ENCODE results near the gene TSR3. TPM values are rescaled to one million over a fixed set of nuclear protein-coding genes. Genes with fewer than 3 reads are reported as not detected.

Gene TSR3
- total and polyA plus RNA-seq, 9 donors = 6.3 to 74.6 (median 40.7) TPM

DNA sequence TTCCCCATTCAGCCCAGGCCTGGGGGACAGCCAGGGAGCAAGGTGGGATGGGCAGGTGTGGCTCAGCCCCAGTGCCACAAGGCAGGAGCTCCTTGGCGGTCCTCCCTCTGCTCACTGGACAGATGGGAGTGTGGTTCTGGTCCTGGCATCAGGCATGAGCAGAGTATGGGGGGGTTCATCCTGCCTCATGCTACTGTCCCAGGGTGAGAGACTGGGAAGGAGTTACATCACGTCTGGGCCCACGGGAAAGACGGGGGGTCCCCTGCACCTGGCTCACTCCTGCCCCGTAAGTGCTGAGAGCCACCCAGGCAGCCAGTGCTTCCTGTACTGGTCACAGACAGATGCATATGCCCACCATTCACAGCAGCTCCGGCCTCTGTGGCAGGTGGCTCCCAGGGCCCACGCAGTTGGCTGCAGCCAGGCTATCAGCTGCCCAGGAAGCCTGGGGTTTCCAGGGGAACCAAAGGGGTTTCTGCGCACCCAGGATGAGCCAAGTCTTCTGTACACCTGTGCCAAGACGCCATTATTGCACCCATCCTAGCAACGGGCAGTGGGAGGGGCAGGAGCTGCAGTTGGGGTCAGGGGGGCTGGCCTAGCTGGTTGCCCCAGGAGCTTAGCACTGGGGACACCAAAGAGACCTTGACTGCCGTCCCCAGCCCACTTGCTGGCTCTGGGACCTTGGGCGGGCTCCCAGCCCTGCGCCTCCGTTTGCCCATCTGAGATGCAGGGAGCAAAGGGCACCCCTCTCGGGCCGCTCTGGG lies 16.3 kb downstream of the TSR3 start:
- H3K4me3 ChIP-seq = no peak overlapping the region
- intact Hi-C loops (cut with DNase I) = no loop called here
- 39 to 47% (median 40%) methylated on average over 13 to 16 of the region's 16 CpGs for WGBS, 3 donors
- no peak for DNase-seq
- TF ChIP-seq, protein P1, sequence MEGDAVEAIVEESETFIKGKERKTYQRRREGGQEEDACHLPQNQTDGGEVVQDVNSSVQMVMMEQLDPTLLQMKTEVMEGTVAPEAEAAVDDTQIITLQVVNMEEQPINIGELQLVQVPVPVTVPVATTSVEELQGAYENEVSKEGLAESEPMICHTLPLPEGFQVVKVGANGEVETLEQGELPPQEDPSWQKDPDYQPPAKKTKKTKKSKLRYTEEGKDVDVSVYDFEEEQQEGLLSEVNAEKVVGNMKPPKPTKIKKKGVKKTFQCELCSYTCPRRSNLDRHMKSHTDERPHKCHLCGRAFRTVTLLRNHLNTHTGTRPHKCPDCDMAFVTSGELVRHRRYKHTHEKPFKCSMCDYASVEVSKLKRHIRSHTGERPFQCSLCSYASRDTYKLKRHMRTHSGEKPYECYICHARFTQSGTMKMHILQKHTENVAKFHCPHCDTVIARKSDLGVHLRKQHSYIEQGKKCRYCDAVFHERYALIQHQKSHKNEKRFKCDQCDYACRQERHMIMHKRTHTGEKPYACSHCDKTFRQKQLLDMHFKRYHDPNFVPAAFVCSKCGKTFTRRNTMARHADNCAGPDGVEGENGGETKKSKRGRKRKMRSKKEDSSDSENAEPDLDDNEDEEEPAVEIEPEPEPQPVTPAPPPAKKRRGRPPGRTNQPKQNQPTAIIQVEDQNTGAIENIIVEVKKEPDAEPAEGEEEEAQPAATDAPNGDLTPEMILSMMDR (IDR thresholded peaks at IDR 0.05) = no peak
- TF ChIP-seq EP300 (IDR thresholded peaks at IDR 0.05) (no peak), POLR2A (IDR thresholded peaks at IDR 0.05) (no peak)
- H3K27ac ChIP-seq = no peak overlapping the region
- no peaks in the 10 kb centered on the region for H3K4me1 ChIP-seq (ENCODE audit: insufficient read depth)
- H3K9me3 ChIP-seq = no peaks in the 10 kb centered on the region
- H3K36me3 ChIP-seq = no peaks in the 10 kb centered on the region
- no peaks in the 10 kb centered on the region for H3K27me3 ChIP-seq

DNA sequence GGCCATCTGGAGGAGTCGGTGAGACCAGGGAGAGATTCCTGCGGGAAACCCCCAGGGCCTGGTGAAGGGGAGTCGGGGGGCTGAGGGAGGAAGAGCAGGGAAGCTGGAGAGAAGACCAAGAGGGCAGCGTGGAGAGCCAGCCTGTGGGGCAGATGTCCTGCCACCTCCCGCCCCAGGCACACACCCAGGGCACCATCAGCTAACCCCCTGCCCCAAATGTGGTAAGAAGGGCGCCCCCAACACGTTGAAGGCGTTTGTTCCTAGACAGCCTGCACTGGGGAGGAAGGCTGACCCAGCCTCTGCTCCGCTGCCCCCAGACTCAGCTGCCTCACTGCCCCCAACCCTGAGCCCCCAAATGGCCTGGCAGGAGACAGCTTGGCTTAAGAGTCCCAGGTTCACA lies 16.9 kb downstream of the TSR3 start:
- 26 to 30% (median 27%) methylated on average over 9 of the region's 9 CpGs for WGBS, 3 donors
- Histone ChIP-seq H3K27ac (no peak overlapping the region), H3K9me3 (no peaks in the 10 kb centered on the region), H3K36me3 (no peaks in the 10 kb centered on the region), H3K27me3 (no peaks in the 10 kb centered on the region), H3K4me1 (ENCODE audit: insufficient read depth) (no peaks in the 10 kb centered on the region), H3K4me3 (no peak overlapping the region)
- TF ChIP-seq, protein P1 (IDR thresholded peaks at IDR 0.05) = no peak
- TF ChIP-seq POLR2A (IDR thresholded peaks at IDR 0.05) (no peak), EP300 (IDR thresholded peaks at IDR 0.05) (no peak)
- intact Hi-C loops (cut with DNase I) = no loop called here
- DNase-seq = no peak

DNA sequence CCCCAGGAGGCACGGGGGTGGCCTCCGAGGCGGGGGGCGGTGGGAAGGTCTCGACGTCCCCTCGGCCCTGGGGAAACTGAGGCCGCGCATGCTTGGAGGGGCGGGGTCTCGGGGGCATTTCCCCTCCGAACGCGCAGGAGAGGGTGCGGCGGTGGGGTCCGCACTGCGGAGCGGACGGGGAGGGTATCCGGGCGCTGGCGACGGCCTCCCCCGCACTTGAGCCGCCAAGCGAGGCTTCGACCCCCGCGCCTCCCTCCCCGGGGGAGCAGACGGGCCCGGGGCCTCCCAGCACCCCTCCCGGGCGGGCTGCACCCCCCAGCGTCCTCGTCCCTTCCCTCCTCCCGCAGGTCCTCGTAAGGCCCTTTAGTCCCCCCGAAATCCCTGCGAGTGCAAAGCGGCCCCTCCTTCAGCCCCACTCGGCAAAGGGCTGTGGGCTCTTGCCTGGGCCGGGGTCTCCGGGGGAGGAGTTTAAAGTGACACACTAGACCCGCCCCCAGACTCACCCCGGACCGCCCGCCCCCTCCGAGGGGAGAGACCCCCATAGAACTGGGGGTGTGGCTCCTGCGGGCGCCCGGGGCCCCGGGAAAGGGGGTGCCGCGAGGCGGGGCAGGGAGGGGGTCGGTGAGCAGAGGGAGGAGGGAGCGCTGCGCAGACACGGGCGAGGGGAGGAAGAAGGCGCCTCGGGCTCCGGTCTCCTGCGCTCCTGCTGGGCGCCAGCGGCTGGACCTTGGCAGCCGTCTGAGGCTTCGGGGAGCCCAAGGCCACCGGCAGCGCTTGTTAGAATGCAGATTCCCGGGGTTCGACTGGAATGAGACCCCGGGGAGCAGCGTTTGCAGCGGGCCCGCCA lies 17.6 kb downstream of the TSR3 start:
- TF ChIP-seq EP300 (IDR thresholded peaks at IDR 0.05) (no peak), POLR2A (IDR thresholded peaks at IDR 0.05) (no peak)
- TF ChIP-seq, protein P1 (IDR thresholded peaks at IDR 0.05) = no peak
- DNase-seq = no peak
- Histone ChIP-seq H3K4me3 (peak overlapping the region; percentile 25), H3K27ac (no peak overlapping the region), H3K4me1 (ENCODE audit: insufficient read depth) (no peaks in the 10 kb centered on the region), H3K36me3 (no peaks in the 10 kb centered on the region), H3K27me3 (no peaks in the 10 kb centered on the region), H3K9me3 (no peaks in the 10 kb centered on the region)
- 1 to 3% (median 2%) methylated on average over 44 to 78 of the region's 78 CpGs for WGBS, 3 donors
- intact Hi-C loops (cut with DNase I) = no loop called here

DNA sequence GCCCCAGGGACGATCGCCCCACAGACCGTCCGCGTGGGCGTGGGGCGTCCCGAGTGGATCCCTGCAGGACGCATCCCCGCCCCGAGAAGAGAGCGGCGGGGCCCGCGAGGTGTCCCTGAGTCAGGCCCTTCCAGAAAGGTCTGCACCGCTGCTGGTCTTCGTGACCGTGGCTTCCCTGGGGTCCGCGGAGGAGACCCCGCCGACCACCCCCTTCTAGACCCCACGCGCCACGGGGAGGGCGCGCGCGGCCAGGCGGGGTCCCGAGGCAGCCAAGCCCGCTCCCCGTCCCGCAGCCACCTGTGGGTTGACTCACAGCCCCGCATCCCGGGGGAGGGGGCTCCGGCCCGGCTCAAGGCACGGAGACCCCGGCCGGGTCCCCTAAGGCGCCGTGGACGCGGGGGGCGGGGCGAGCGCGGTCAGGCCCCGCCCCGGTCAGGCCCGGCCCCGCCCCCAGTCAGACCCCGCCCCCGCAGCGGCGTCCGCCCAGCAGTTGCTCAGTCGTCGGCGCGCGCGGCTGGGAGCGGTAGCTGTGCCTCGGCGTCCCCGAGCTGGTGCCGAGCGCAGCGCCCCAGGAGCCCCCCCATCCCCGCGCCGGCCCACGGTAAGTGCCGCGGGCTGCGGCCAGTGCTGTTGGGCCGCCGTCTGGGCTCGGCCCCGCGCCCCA lies 18.4 kb downstream of the TSR3 start, which contains the start of gene BAIAP3:
TSS of gene BAIAP3 (plus strand) at position 497 of the 664 bp plus-strand sequence. CDS start 4,905 bp downstream, outside the sequence.
- Histone ChIP-seq H3K4me3 (peak within 1 kb of the TSS; percentile 25), H3K4me1 (ENCODE audit: insufficient read depth) (no peaks in the 10 kb centered on the region), H3K27ac (no peak within 1 kb of the TSS), H3K27me3 (no peaks in the 10 kb centered on the region), H3K9me3 (no peaks in the 10 kb centered on the region), H3K36me3 (no peaks in the 10 kb centered on the region)
- intact Hi-C loops (cut with DNase I) = no loop called here
- TF ChIP-seq POLR2A (IDR thresholded peaks at IDR 0.05) (no peak), EP300 (IDR thresholded peaks at IDR 0.05) (no peak)
- TF ChIP-seq, protein P1 (IDR thresholded peaks at IDR 0.05) = no peak
- DNase-seq = no peak
- WGBS, 3 donors = 1 to 2% (median 2%) methylated on average over 18 to 83 of the region's 83 CpGs

Measured in ovary (tissue), 9 donors.